HUES64 (cell line): ENCODE measurements around the gene ZNF280D.
"Not testable (repeated sequence)": the region's sequence is repeated elsewhere in the genome, so short reads cannot be mapped to it uniquely, and the experiment has no call there.

Experiments
- H3K27ac ChIP-seq: 2 replicates; pipeline ENCODE4 v1.7.0; 2013; ENCODE audit warnings: low read depth, low read length, inconsistent platforms
- H3K27me3 ChIP-seq: 2 replicates; pipeline ENCODE4 v1.6.1; 2013; ENCODE audit warnings: mild to moderate bottlenecking, low read length; ENCODE audit not compliant: insufficient read depth
- H3K36me3 ChIP-seq: 2 replicates; pipeline ENCODE4 v1.6.1; 2013; ENCODE audit warnings: mild to moderate bottlenecking, low read length; ENCODE audit not compliant: insufficient read depth
- H3K4me1 ChIP-seq: 2 replicates; pipeline ENCODE4 v1.6.1; 2013; ENCODE audit warnings: mild to moderate bottlenecking, low read length, moderate library complexity; ENCODE audit not compliant: insufficient read depth
- H3K4me3 ChIP-seq: 2 replicates; pipeline ENCODE4 v1.5.1; 2013; ENCODE audit warnings: mild to moderate bottlenecking, low read length, moderate library complexity
- H3K9ac ChIP-seq: 2 replicates; pipeline ENCODE4 v1.6.1; 2013; ENCODE audit warnings: mild to moderate bottlenecking, low read depth, low read length
- H3K9me3 ChIP-seq: 2 replicates; pipeline ENCODE4 v1.6.1; 2013; ENCODE audit warnings: low read depth, low read length; ENCODE audit not compliant: insufficient read depth
- WGBS: fragments of 150-250, 120-280 bp; methylation state at CpG from one replicate; pipeline ENCODE4 v1.1.7; 2013; ENCODE audit warnings: missing lambda C conversion rate; 5-methylcytosine and 5-hydroxymethylcytosine counted together

ZNF280D gene

DNA sequence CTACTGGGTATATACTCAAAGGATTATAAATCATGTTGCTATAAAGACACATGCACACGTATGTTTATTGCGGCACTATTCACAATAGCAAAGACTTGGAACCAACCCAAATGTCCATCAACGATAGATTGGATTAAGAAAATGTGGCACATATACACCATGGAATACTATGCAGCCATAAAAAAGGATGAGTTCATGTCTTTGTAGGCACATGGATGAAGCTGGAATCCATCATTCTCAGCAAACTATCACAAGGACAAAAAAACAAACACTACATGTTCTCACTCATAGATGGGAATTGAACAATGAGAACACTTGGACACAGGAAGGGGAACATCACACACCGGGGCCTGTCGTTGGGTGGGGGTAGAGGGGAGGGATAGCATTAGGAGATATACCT is 23.8 kb downstream of the ZNF280D start:
- not testable (repeated sequence) for H3K36me3 ChIP-seq, H3K27ac ChIP-seq, H3K27me3 ChIP-seq, H3K9ac ChIP-seq, H3K4me3 ChIP-seq, H3K4me1 ChIP-seq, H3K9me3 ChIP-seq
- no CpG with 5 or more reads among the region's 5 CpGs for WGBS

DNA sequence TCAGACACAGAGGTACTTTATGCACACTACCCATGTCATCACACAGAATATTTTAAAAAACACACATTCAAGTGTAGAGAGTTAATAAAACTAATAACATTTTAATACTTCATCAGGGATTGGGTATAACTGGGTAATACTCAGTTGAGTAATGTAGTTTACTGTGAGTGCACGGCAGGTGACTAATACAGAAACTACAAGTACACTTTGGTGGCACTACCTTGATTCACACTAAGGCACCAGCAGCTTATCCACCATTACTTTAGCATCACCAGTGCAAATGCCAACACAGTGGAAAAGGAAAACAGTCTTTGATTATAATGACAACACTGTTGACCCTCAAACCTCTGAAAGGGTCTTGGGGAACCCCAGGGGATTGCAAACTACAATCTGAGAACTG is 33.6 kb downstream of the ZNF280D start:
- Histone ChIP-seq H3K9me3 (no peaks in the 10 kb centered on the region), H3K36me3 (peaks cover 34% of the 10 kb centered on the region), H3K4me1 (no peaks in the 10 kb centered on the region), H3K4me3 (no peak overlapping the region), H3K27ac (no peak overlapping the region), H3K9ac (no peak overlapping the region), H3K27me3 (no peaks in the 10 kb centered on the region)
- WGBS = 100% methylated on average over 1 of the region's 1 CpG

DNA sequence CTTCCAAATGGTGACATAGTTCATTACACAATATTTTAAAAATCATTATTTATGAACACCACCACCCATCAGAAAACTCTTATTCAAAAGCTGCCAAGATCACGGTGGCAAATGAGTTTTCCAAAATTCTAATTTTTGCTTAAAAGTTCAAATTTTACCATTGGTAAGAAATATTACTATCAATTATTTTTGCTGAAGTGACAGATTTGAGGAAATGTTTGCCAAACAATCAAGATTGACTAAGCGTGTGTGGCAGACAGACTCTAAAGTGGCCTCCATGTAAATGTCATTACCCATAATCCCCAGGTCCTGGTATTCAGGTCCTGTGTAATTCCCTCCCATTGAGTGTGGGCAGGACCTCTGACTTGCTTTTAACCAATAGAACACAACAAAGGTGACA is 35.0 kb downstream of the ZNF280D start:
- Histone ChIP-seq H3K27ac (no peak overlapping the region), H3K36me3 (peaks cover 26% of the 10 kb centered on the region), H3K27me3 (no peaks in the 10 kb centered on the region), H3K9ac (no peak overlapping the region), H3K4me3 (no peak overlapping the region), H3K4me1 (no peaks in the 10 kb centered on the region), H3K9me3 (no peaks in the 10 kb centered on the region)
- 93% methylated on average over 2 of the region's 2 CpGs for WGBS

DNA sequence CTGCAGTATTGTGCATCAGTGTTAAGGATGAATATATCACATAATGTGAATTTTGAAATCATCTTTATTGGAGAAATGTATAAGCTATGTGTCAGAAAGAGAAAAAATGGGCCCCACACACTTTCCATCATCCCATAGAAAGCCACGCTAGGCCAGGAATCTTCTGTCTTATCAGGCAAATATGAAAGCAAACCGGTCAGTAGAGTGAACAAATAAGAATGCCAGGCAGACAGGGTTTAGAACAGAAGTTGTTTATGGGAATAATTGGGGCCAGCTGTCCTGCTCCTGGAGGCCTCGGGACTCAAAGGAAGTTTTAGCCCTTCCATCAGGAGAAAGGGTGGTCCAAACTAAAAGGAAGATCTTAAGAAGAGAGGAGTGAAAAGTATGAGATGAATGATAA is 39.5 kb downstream of the ZNF280D start:
- WGBS = 89% methylated on average over 3 of the region's 3 CpGs
- H3K36me3 ChIP-seq = peaks cover 2% of the 10 kb centered on the region; the same call in 1 of the 2 replicates
- no peaks in the 10 kb centered on the region; the same call in 1 of the 2 replicates for H3K4me1 ChIP-seq
- H3K27me3 ChIP-seq = no peaks in the 10 kb centered on the region
- H3K9ac ChIP-seq = no peak overlapping the region
- no peak overlapping the region for H3K4me3 ChIP-seq
- no peaks in the 10 kb centered on the region for H3K9me3 ChIP-seq
- no peak overlapping the region for H3K27ac ChIP-seq

DNA sequence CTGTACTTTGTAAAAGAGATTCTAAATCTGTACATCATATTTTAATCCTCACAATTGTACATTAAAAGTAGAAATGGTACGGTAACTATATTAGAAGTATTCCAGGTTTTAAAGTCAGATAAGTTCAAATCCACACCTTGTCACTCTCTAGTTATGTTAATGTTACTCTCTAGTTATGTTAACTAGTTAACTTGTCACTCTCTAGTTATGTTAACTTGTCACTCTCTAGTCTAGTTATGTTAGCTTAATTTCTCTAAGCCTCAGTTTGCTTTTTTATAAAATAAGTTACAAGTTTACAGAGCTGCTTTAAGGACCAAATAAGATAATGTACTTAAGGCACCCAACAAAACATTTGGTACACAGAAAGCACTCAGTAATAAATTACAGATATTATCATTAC is 42.6 kb downstream of the ZNF280D start:
- Histone ChIP-seq H3K9me3 (no peaks in the 10 kb centered on the region), H3K9ac (no peak overlapping the region), H3K4me1 (no peaks in the 10 kb centered on the region; the same call in 1 of the 2 replicates), H3K27ac (no peak overlapping the region), H3K36me3 (peaks cover 6% of the 10 kb centered on the region; the same call in 1 of the 2 replicates), H3K4me3 (no peak overlapping the region), H3K27me3 (no peaks in the 10 kb centered on the region)
- no CpG with 5 or more reads among the region's 1 CpG for WGBS

DNA sequence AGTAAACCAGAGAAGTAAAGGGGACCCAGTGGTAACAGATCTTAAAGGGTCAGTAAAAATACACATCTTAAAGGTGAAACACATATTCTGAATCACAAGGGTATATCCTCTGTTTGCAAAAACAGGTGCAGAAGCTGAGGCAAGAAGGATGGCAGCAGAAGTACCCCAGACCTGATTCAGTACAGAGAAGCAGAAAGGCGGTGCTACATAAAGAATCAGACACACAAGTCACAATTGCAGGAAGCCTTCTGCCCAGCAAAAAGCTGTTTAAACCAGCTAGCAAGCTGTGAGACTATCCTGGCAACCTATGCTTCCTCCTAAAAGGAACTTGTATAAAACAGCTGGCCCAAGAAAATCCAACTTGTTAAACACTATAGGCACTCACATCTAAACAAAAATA is 49.4 kb downstream of the ZNF280D start:
- Histone ChIP-seq H3K4me1 (no peaks in the 10 kb centered on the region), H3K36me3 (peaks cover 5% of the 10 kb centered on the region; the same call in 1 of the 2 replicates), H3K9ac (peak overlapping the region; percentile 12; the same call in 1 of the 2 replicates), H3K4me3 (no peak overlapping the region), H3K27me3 (no peaks in the 10 kb centered on the region), H3K27ac (no peak overlapping the region), H3K9me3 (no peaks in the 10 kb centered on the region)
- 94% methylated on average over 1 of the region's 1 CpG for WGBS

DNA sequence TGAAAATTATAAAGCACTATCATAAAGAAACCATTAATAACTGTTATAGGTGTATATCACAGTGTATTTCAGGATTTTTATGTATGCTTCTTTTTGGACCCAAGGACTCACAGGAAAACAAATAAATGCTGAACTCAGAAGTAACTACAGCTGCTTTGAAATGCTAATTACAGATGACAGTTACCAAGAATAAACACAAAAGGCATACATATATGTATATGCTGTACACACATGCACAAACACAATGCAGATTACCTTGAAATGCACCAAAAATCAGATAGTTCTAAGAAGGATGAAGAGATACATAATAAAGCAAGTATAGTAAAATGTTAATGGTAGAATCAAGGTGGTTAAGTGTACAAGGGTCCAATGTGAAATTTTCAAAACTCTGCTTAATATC is 52.2 kb downstream of the ZNF280D start:
- no peak overlapping the region for H3K27ac ChIP-seq
- no peaks in the 10 kb centered on the region for H3K36me3 ChIP-seq
- no peaks in the 10 kb centered on the region for H3K9me3 ChIP-seq
- H3K4me1 ChIP-seq = no peaks in the 10 kb centered on the region
- H3K4me3 ChIP-seq = no peak overlapping the region
- no peaks in the 10 kb centered on the region for H3K27me3 ChIP-seq
- no peak overlapping the region for H3K9ac ChIP-seq

DNA sequence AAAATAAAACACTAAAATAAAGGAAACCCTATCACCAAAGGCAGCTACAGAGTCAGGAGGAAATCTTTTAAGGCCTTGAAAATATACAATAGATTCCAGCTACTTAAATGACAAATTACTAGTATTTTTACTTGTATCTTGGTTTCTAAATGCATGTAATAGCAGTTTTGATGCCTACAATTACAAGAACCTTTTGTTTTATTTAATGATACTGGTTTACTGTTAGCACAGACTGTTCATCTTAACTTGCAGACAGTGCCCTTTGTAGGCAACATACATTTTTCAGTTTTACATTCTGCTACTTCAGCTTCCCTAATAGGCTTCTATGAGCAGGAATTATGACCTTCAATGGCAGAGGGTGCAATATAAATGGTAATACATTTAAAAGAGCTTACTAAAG is 54.1 kb downstream of the ZNF280D start:
- Histone ChIP-seq H3K4me3 (no peak overlapping the region), H3K9me3 (no peaks in the 10 kb centered on the region), H3K9ac (no peak overlapping the region), H3K36me3 (no peaks in the 10 kb centered on the region), H3K27me3 (no peaks in the 10 kb centered on the region), H3K27ac (no peak overlapping the region), H3K4me1 (no peaks in the 10 kb centered on the region)

DNA sequence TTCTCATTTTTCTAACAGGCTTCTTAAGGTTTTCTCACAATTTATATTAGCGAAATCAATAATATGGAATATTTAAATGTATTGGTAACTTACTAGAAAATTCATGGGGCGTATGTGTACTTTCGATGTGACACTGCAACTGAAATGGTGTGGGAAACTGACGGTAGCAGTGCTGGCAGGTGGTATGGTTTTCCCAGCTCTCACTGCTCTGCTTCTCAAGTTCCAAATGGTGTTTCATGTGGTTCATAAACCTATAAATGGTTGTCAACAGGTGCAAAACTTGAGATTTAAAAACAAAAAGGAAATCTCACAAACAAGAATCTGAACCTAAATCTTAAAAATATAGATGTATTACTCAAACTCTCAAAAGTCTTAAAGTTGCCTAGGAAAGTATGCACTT is 54.7 kb downstream of the ZNF280D start:
- Histone ChIP-seq H3K27ac (no peak overlapping the region), H3K4me3 (no peak overlapping the region), H3K9ac (no peak overlapping the region), H3K9me3 (no peaks in the 10 kb centered on the region), H3K4me1 (no peaks in the 10 kb centered on the region), H3K27me3 (no peaks in the 10 kb centered on the region), H3K36me3 (no peaks in the 10 kb centered on the region)
- 90% methylated on average over 4 of the region's 4 CpGs for WGBS

DNA sequence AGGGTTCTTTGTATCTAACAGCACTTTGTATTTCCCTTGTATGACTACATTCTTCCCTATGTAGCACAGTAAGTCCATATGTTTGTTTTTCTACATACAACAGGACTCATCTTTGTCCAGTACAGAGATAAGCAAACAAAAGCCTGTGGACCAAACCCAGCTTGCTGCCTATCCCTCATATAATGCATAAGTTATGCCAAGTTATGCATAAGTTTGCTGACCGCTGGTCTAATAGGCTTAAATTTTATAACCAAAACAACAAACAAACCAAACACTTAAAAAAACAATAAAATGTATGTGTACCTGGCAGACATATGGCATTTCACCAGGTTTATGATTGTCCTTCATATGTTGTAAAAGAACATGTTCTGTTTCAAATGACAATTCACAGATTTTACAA is 56.0 kb downstream of the ZNF280D start:
- Histone ChIP-seq H3K4me1 (no peaks in the 10 kb centered on the region), H3K27ac (no peak overlapping the region), H3K9ac (no peak overlapping the region), H3K4me3 (no peak overlapping the region), H3K9me3 (no peaks in the 10 kb centered on the region), H3K27me3 (no peaks in the 10 kb centered on the region), H3K36me3 (no peaks in the 10 kb centered on the region)
- 89% methylated on average over 1 of the region's 1 CpG for WGBS

DNA sequence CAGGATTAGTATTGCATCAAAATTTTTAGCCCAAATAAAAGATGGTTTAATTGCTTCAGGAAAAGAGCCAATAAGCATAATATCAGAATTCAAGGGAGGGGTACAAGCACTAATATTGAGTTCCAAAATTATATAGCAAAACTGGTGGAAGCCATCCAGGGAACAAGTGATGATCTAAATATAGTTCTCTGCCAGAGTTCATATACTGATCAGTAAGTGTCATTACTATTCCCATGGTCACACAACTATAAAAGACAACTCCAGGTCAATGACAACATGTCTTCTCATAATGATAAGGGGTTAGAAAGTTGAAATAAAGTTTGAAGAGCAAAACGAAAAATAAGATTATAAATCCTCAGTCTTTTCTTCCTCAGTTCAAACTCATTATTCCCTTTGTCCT is 57.4 kb downstream of the ZNF280D start:
- Histone ChIP-seq H3K4me1 (no peaks in the 10 kb centered on the region), H3K4me3 (no peak overlapping the region), H3K9ac (no peak overlapping the region), H3K27me3 (no peaks in the 10 kb centered on the region), H3K9me3 (no peaks in the 10 kb centered on the region), H3K27ac (no peak overlapping the region), H3K36me3 (no peaks in the 10 kb centered on the region)
- 88% methylated on average over 1 of the region's 1 CpG for WGBS

DNA sequence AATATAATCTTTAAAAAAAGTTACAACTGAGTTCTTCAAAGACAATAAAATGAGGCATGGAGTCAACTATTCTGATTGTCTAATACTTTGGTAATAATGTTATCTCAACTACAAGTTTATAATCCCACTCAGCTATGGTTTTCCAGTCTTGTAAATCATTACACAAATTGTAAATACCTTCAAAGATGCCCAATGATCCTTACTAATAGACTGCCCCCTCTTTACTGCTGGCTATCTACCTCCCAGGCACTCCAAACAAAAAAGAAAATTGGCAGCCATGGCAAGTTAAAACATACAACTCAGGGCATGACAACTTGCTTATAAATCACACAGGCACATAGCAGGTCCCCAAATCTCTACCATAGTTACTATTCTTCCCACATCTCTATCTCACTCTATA is 58.5 kb downstream of the ZNF280D start:
- H3K4me1 ChIP-seq = no peaks in the 10 kb centered on the region
- no peak overlapping the region for H3K9ac ChIP-seq
- H3K27me3 ChIP-seq = no peaks in the 10 kb centered on the region
- H3K27ac ChIP-seq = no peak overlapping the region
- H3K9me3 ChIP-seq = no peaks in the 10 kb centered on the region
- H3K4me3 ChIP-seq = no peak overlapping the region
- no peaks in the 10 kb centered on the region for H3K36me3 ChIP-seq
